Hematopoietic multipotent progenitor cell (in vitro differentiated cells): ENCODE data around the gene C1orf122. TPM values are rescaled to one million over a fixed set of nuclear protein-coding genes. Genes with fewer than 3 reads are reported as not detected.

Experiments
- DNase-seq, 3 donors: peaks; one replicate each; pipeline ENCODE4 v3.0.0-alpha.2; 2011 to 2015; ENCODE audit warnings: low read depth in 2 of 3, low spot score in 2 of 3
- total RNA-seq: library from RNA; depleted of rRNA; stranded (reverse); fragments of >200 nt; gene quantifications from one replicate; pipeline ENCODE4 v1.2.3, GENCODE V29; 2012

Gene C1orf122
- total RNA-seq, 1 donor: 6.5 TPM

GRCh38 chr1:37797750-37798345 is 9.7 kb upstream of the C1orf122 start:
- DNase-seq: no peak

- no peak for DNase-seq
Measured at GRCh38 chr1:37802439-37802838, 5.2 kb upstream of the C1orf122 start.

- DNase-seq: peak in 1 of 3 donors; percentile 24
Measured at GRCh38 chr1:37807220-37807554, 403 bp upstream of the C1orf122 start.

GRCh38 chr1:37808369-37809319 is 1.1 kb downstream of the C1orf122 start:
- peak in 1 of 3 donors; percentile 24 for DNase-seq

- DNase-seq: no peak
Measured at GRCh38 chr1:37809942-37810341, 2.4 kb downstream of the C1orf122 start.

GRCh38 chr1:37811027-37811655 is 3.6 kb downstream of the C1orf122 start:
- peak in 2 of 3 donors; percentile 63 to 78 for DNase-seq

GRCh38 chr1:37813529-37814145 is 6.0 kb downstream of the C1orf122 start:
- DNase-seq: no peak

- no peak for DNase-seq
Measured at GRCh38 chr1:37814252-37814651, 6.7 kb downstream of the C1orf122 start.

- DNase-seq: no peak
Measured at GRCh38 chr1:37817481-37817880, 9.9 kb downstream of the C1orf122 start.

- DNase-seq: no peak
Measured at GRCh38 chr1:37821481-37821880, 13.9 kb downstream of the C1orf122 start.

GRCh38 chr1:37822906-37823815 is 15.6 kb downstream of the C1orf122 start:
- no peak for DNase-seq

GRCh38 chr1:37824001-37824400 is 16.4 kb downstream of the C1orf122 start:
- no peak for DNase-seq

- no peak for DNase-seq
Measured at GRCh38 chr1:37825506-37825905, 17.9 kb downstream of the C1orf122 start.

GRCh38 chr1:37828410-37829074 is 21.0 kb downstream of the C1orf122 start:
- no peak for DNase-seq

GRCh38 chr1:37831109-37831508 is 23.5 kb downstream of the C1orf122 start:
- no peak for DNase-seq

- DNase-seq: no peak
Measured at GRCh38 chr1:37831809-37832208, 24.2 kb downstream of the C1orf122 start.

GRCh38 chr1:37836788-37837187 is 29.2 kb downstream of the C1orf122 start:
- DNase-seq: no peak

- DNase-seq: no peak
Measured at GRCh38 chr1:37839676-37840075, 32.1 kb downstream of the C1orf122 start.

- DNase-seq: no peak
Measured at GRCh38 chr1:37840711-37841110, 33.1 kb downstream of the C1orf122 start.

GRCh38 chr1:37841652-37842051 is 34.1 kb downstream of the C1orf122 start:
- no peak for DNase-seq
